ENCODE results near the gene TBPL1. TPM values are rescaled to one million over a fixed set of nuclear protein-coding genes. Genes with fewer than 3 reads are reported as not detected.

TBPL1 gene
- polyA plus RNA-seq, 1 donor (not counting 4 experiments of a cell fraction or from before 2014, with no cell fraction given), result 39.1 TPM

- Histone ChIP-seq H3K27ac (ENCODE audit: control insufficient read depth, insufficient read depth, low read length) (no peak overlapping the region), H3K9me1 (ENCODE audit: control insufficient read depth, extremely low read depth, insufficient read depth, low read length) (no peaks in the 10 kb centered on the region), H3K4me3 (ENCODE audit: control insufficient read depth in 2 of 3, extremely low read depth in 1 of 3, insufficient read depth in 2 of 3, low read depth in 1 of 3, low read length in 3 of 3) (no peak overlapping the region), H3K4me2 (ENCODE audit: control insufficient read depth, extremely low read depth, insufficient read depth, low read depth, low read length) (no peak overlapping the region), H3K4me1 (ENCODE audit: control insufficient read depth, extremely low read depth, insufficient read depth, low read length) (no peaks in the 10 kb centered on the region), H2AFZ (ENCODE audit: control insufficient read depth, low read length) (no peak overlapping the region), H3K79me2 (ENCODE audit: control insufficient read depth, insufficient read depth, low read length) (no peaks in the 10 kb centered on the region), H4K20me1 (ENCODE audit: control insufficient read depth, extremely low read depth, insufficient read depth, low read length) (no peaks in the 10 kb centered on the region), H3K9ac (ENCODE audit: control insufficient read depth, extremely low read depth, insufficient read depth, low read length) (no peak overlapping the region), H3K36me3 (ENCODE audit: control insufficient read depth in 2 of 2, extremely low read depth in 1 of 2, insufficient read depth in 2 of 2, low read length in 2 of 2) (peaks cover 7 to 11% of the 10 kb centered on the region in 2 experiments), H3K27me3 (ENCODE audit: control insufficient read depth, extremely low read depth, insufficient read depth, low read length) (no peaks in the 10 kb centered on the region), H3K9me3 (ENCODE audit: control insufficient read depth, low read depth, low read length) (no peaks in the 10 kb centered on the region)
- no peak for FAIRE-seq
- TF ChIP-seq EZH2 (IDR thresholded peaks at IDR 0.05; ENCODE audit: low read length) (no peak), CTCF (optimal IDR thresholded peaks at IDR 0.05 in 1 of 3, IDR thresholded peaks at IDR 0.05 in 1 of 3, conservative IDR thresholded peaks at IDR 0.05 in 1 of 3; ENCODE audit: extremely low read depth in 1 of 3, insufficient read depth in 2 of 3, low read length in 3 of 3) (no peak)
- dilution Hi-C loops (cut with MboI; ENCODE audit: extremely low pct_ligation_motif_present, low sequenced_read_pairs), result no loop called here
- no peak for DNase-seq (ENCODE audit: low read depth, low spot score)
Measured at GRCh38 chr6:133986942-133987341, 33.9 kb downstream of the TBPL1 start.

GRCh38 chr6:133989525-133989924 is 36.5 kb downstream of the TBPL1 start:
- Histone ChIP-seq H3K27me3 (ENCODE audit: control insufficient read depth, extremely low read depth, insufficient read depth, low read length) (no peaks in the 10 kb centered on the region), H3K9me3 (ENCODE audit: control insufficient read depth, low read depth, low read length) (no peaks in the 10 kb centered on the region), H2AFZ (ENCODE audit: control insufficient read depth, low read length) (no peak overlapping the region), H3K9ac (ENCODE audit: control insufficient read depth, extremely low read depth, insufficient read depth, low read length) (no peak overlapping the region), H3K79me2 (ENCODE audit: control insufficient read depth, insufficient read depth, low read length) (no peaks in the 10 kb centered on the region), H4K20me1 (ENCODE audit: control insufficient read depth, extremely low read depth, insufficient read depth, low read length) (no peaks in the 10 kb centered on the region), H3K4me1 (ENCODE audit: control insufficient read depth, extremely low read depth, insufficient read depth, low read length) (no peaks in the 10 kb centered on the region), H3K4me2 (ENCODE audit: control insufficient read depth, extremely low read depth, insufficient read depth, low read depth, low read length) (no peak overlapping the region), H3K9me1 (ENCODE audit: control insufficient read depth, extremely low read depth, insufficient read depth, low read length) (no peaks in the 10 kb centered on the region), H3K4me3 (ENCODE audit: control insufficient read depth in 2 of 3, extremely low read depth in 1 of 3, insufficient read depth in 2 of 3, low read depth in 1 of 3, low read length in 3 of 3) (no peak overlapping the region), H3K27ac (ENCODE audit: control insufficient read depth, insufficient read depth, low read length) (no peak overlapping the region), H3K36me3 (ENCODE audit: control insufficient read depth in 2 of 2, extremely low read depth in 1 of 2, insufficient read depth in 2 of 2, low read length in 2 of 2) (peaks cover 0 to 2% of the 10 kb centered on the region in 2 experiments)
- no peak for TF ChIP-seq EZH2 (IDR thresholded peaks at IDR 0.05; ENCODE audit: low read length)
- DNase-seq (ENCODE audit: low read depth, low spot score), result no peak
- dilution Hi-C loops (cut with MboI; ENCODE audit: extremely low pct_ligation_motif_present, low sequenced_read_pairs), result no loop called here
- no peak for FAIRE-seq

GRCh38 chr6:133990321-133990720 is 37.3 kb downstream of the TBPL1 start:
- dilution Hi-C loops (cut with MboI; ENCODE audit: extremely low pct_ligation_motif_present, low sequenced_read_pairs), result no loop called here
- FAIRE-seq, result no peak
- Histone ChIP-seq H3K36me3 (ENCODE audit: control insufficient read depth in 2 of 2, extremely low read depth in 1 of 2, insufficient read depth in 2 of 2, low read length in 2 of 2) (peaks cover 0 to 2% of the 10 kb centered on the region in 2 experiments), H3K4me1 (ENCODE audit: control insufficient read depth, extremely low read depth, insufficient read depth, low read length) (no peaks in the 10 kb centered on the region), H3K4me2 (ENCODE audit: control insufficient read depth, extremely low read depth, insufficient read depth, low read depth, low read length) (no peak overlapping the region), H3K9ac (ENCODE audit: control insufficient read depth, extremely low read depth, insufficient read depth, low read length) (no peak overlapping the region), H3K27ac (ENCODE audit: control insufficient read depth, insufficient read depth, low read length) (no peak overlapping the region), H3K9me3 (ENCODE audit: control insufficient read depth, low read depth, low read length) (no peaks in the 10 kb centered on the region), H4K20me1 (ENCODE audit: control insufficient read depth, extremely low read depth, insufficient read depth, low read length) (no peaks in the 10 kb centered on the region), H3K79me2 (ENCODE audit: control insufficient read depth, insufficient read depth, low read length) (no peaks in the 10 kb centered on the region), H2AFZ (ENCODE audit: control insufficient read depth, low read length) (no peak overlapping the region), H3K4me3 (ENCODE audit: control insufficient read depth in 2 of 3, extremely low read depth in 1 of 3, insufficient read depth in 2 of 3, low read depth in 1 of 3, low read length in 3 of 3) (no peak overlapping the region), H3K9me1 (ENCODE audit: control insufficient read depth, extremely low read depth, insufficient read depth, low read length) (no peaks in the 10 kb centered on the region), H3K27me3 (ENCODE audit: control insufficient read depth, extremely low read depth, insufficient read depth, low read length) (no peaks in the 10 kb centered on the region)
- TF ChIP-seq EZH2 (IDR thresholded peaks at IDR 0.05; ENCODE audit: low read length), result no peak
- no peak for TF ChIP-seq CTCF (optimal IDR thresholded peaks at IDR 0.05 in 1 of 3, IDR thresholded peaks at IDR 0.05 in 1 of 3, conservative IDR thresholded peaks at IDR 0.05 in 1 of 3; ENCODE audit: extremely low read depth in 1 of 3, insufficient read depth in 2 of 3, low read length in 3 of 3)
- DNase-seq (ENCODE audit: low read depth, low spot score), result no peak
